Activated T-helper 2 cell treated with anti-CD3 and anti-CD28 coated beads, Interferon-gamma antibody, Interleukin-2, Interleukin-4, amounts not matched to agents 10 μg/mL and 5 μg/mL and 100 μg/mL, durations not matched to agents 14 hours and 24 hours and 36 hours (primary cell): ENCODE results near the gene SLC38A1. TPM values are rescaled to one million over a fixed set of nuclear protein-coding genes. Genes with fewer than 3 reads are reported as not detected.

Source experiments
- DNase-seq: peaks from one replicate; pipeline ENCODE4 v3.0.0; 2021; ENCODE audit warnings: low spot score
- H3K27ac Mint-ChIP-seq: one replicate; pipeline ENCODE4 v1.8.0; 2021; ENCODE audit warnings: mixed read lengths
- H3K27me3 Mint-ChIP-seq: one replicate; pipeline ENCODE4 v1.8.0; 2021; ENCODE audit warnings: low read depth, mixed read lengths
- H3K36me3 Mint-ChIP-seq: one replicate; pipeline ENCODE4 v1.8.0; 2021; ENCODE audit warnings: low read depth, mixed read lengths
- H3K4me1 Mint-ChIP-seq: one replicate; pipeline ENCODE4 v1.8.0; 2021; ENCODE audit warnings: low read depth, mixed read lengths
- H3K4me3 Mint-ChIP-seq: one replicate; pipeline ENCODE4 v1.8.0; 2021; ENCODE audit warnings: low read depth, mild to moderate bottlenecking, moderate library complexity, mixed read lengths
- H3K9me3 Mint-ChIP-seq: one replicate; pipeline ENCODE4 v1.8.0; 2021; ENCODE audit warnings: mixed read lengths
- intact Hi-C: fragments of 100-400 bp; cut with micrococcal nuclease; formaldehyde crosslinking; loops from one replicate; pipeline ENCODE4 v1.15.1; 2023
- total RNA-seq: library from RNA; stranded (reverse); gene quantifications from 2 replicates; pipeline ENCODE4 v1.2.3, GENCODE V29; 2022

Gene SLC38A1
- total RNA-seq, 1 donor from 2014 or later = 152 TPM

DNA sequence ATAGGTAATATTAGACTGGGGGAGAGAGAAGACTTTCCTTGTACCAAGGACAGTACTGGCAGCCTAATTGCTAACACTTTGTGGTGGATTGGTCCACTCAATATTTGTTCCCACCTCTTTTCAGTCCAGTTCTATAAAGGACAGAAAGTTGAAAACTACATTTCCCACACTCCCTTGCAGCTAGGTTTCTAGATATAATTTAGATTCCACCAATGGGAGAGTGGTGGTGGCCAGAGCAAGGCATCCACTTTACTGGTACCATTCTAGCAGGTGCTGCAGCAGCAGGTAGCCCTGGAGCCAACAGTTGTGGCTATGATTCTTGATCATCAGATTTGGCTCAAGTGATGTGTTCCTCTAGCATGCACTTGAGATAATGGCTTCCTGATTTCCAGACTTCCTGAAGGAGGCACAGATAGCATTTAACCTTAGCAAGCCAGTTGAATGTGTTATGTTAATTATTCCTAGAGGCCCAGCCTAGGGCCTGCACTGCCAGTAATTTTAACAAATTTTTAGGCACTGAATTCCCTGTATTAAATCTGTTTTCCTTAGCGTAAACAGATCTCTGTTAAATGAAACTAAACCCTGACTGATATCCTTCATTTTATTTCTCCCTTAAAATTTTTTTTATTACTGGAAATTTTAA is 24.4 kb downstream of the SLC38A1 start:
- Mint-ChIP-seq H3K27ac (no peak overlapping the region), H3K4me3 (no peak overlapping the region), H3K36me3 (peaks cover 95% of the 10 kb centered on the region), H3K4me1 (peaks cover 62% of the 10 kb centered on the region), H3K9me3 (peaks cover 27% of the 10 kb centered on the region), H3K27me3 (no peaks in the 10 kb centered on the region)
- intact Hi-C loops = loop anchor here (2.0 kb wide), 1 partner anchor 14 kb away; no protein-coding TSS in a partner anchor
- no peak for DNase-seq

DNA sequence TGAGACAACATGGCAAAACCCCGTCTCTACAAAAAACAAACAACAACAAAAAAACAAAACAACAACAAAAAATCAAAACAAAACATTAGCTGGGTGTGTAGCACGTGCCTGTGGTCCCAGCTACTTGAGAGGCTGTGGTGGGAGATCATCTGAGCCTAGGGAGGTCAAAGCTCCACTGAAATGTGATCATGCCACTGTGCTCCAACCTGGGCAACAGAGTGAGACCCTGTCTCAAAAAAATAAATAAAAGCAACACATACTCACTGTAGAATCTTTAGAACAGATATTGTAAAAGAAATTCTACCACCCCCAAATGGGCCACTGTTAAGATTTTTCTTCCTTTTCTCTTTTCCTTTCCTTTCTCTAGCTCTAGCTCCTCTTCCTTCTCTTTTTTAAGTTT is 26.3 kb downstream of the SLC38A1 start:
- Mint-ChIP-seq H3K27ac (no peak overlapping the region), H3K27me3 (no peaks in the 10 kb centered on the region), H3K36me3 (peaks cover 93% of the 10 kb centered on the region), H3K4me3 (no peak overlapping the region), H3K4me1 (peaks cover 54% of the 10 kb centered on the region), H3K9me3 (peaks cover 14% of the 10 kb centered on the region)
- DNase-seq = no peak
- intact Hi-C loops = no loop called here

GRCh38 chr12:46240436-46240835 is 28.4 kb downstream of the SLC38A1 start:
- intact Hi-C loops = no loop called here
- Mint-ChIP-seq H3K4me3 (no peak overlapping the region), H3K27ac (no peak overlapping the region), H3K4me1 (peaks cover 39% of the 10 kb centered on the region), H3K9me3 (peaks cover 8% of the 10 kb centered on the region), H3K36me3 (peaks cover 92% of the 10 kb centered on the region), H3K27me3 (no peaks in the 10 kb centered on the region)
- no peak for DNase-seq

- Mint-ChIP-seq H3K36me3 (peaks cover 91% of the 10 kb centered on the region), H3K27ac (no peak overlapping the region), H3K9me3 (peaks cover 5% of the 10 kb centered on the region), H3K4me1 (peaks cover 41% of the 10 kb centered on the region), H3K4me3 (no peak overlapping the region), H3K27me3 (no peaks in the 10 kb centered on the region)
- no peak for DNase-seq
- intact Hi-C loops = no loop called here
These were observed 30.0 kb downstream of the SLC38A1 start for GRCh38 chr12:46238821-46239220.

GRCh38 chr12:46237371-46238045 is 31.3 kb downstream of the SLC38A1 start:
- Mint-ChIP-seq H3K27me3 (no peaks in the 10 kb centered on the region), H3K4me3 (no peak overlapping the region), H3K9me3 (no peaks in the 10 kb centered on the region), H3K36me3 (peaks cover 87% of the 10 kb centered on the region), H3K4me1 (peaks cover 37% of the 10 kb centered on the region), H3K27ac (no peak overlapping the region)
- no peak for DNase-seq
- intact Hi-C loops = no loop called here

- peaks cover 86% of the 10 kb centered on the region for H3K36me3 Mint-ChIP-seq
These were observed 34.8 kb downstream of the SLC38A1 start for GRCh38 chr12:46234000-46234399.

GRCh38 chr12:46233423-46233822 is 35.4 kb downstream of the SLC38A1 start:
- Mint-ChIP-seq H3K36me3 (peaks cover 83% of the 10 kb centered on the region), H3K4me3 (no peak overlapping the region), H3K27me3 (no peaks in the 10 kb centered on the region), H3K27ac (no peak overlapping the region), H3K9me3 (no peaks in the 10 kb centered on the region), H3K4me1 (peaks cover 42% of the 10 kb centered on the region)
- no peak for DNase-seq
- intact Hi-C loops = no loop called here

More at GRCh38 chr12:46234000-46234399, 34.8 kb downstream of the SLC38A1 start:
- Mint-ChIP-seq H3K27ac (no peak overlapping the region), H3K9me3 (no peaks in the 10 kb centered on the region), H3K4me1 (peaks cover 47% of the 10 kb centered on the region), H3K4me3 (no peak overlapping the region), H3K27me3 (no peaks in the 10 kb centered on the region)
- intact Hi-C loops = no loop called here
- no peak for DNase-seq

- Mint-ChIP-seq H3K4me3 (no peak overlapping the region), H3K36me3 (peaks cover 85% of the 10 kb centered on the region), H3K9me3 (no peaks in the 10 kb centered on the region), H3K27ac (peak overlapping the region; percentile 42), H3K4me1 (peaks cover 47% of the 10 kb centered on the region), H3K27me3 (no peaks in the 10 kb centered on the region)
- intact Hi-C loops = loop anchor here (1.0 to 2.0 kb wide), 2 partner anchors 12 to 14 kb away; no protein-coding TSS in a partner anchor
- no peak for DNase-seq
These were observed 37.9 kb downstream of the SLC38A1 start for GRCh38 chr12:46230983-46231382.

- no peak overlapping the region for H3K4me3 Mint-ChIP-seq
- DNase-seq = no peak
- H3K36me3 Mint-ChIP-seq = peaks cover 84% of the 10 kb centered on the region
- intact Hi-C loops = loop anchor here (2.0 kb wide), 1 partner anchor 14 kb away; no protein-coding TSS in a partner anchor
- peaks cover 47% of the 10 kb centered on the region for H3K4me1 Mint-ChIP-seq
- H3K27ac Mint-ChIP-seq = peak overlapping the region; percentile 49
- H3K27me3 Mint-ChIP-seq = no peaks in the 10 kb centered on the region
- H3K9me3 Mint-ChIP-seq = no peaks in the 10 kb centered on the region
These were observed 38.5 kb downstream of the SLC38A1 start for GRCh38 chr12:46230306-46230705.

- Mint-ChIP-seq H3K4me3 (no peak overlapping the region), H3K36me3 (peaks cover 88% of the 10 kb centered on the region), H3K4me1 (peaks cover 55% of the 10 kb centered on the region), H3K9me3 (no peaks in the 10 kb centered on the region), H3K27me3 (no peaks in the 10 kb centered on the region), H3K27ac (no peak overlapping the region)
- intact Hi-C loops = no loop called here
- DNase-seq = no peak
These were observed 41.2 kb downstream of the SLC38A1 start for GRCh38 chr12:46227616-46228015.

GRCh38 chr12:46224386-46224785 is 44.5 kb downstream of the SLC38A1 start:
- Mint-ChIP-seq H3K27ac (peak overlapping the region; percentile 45), H3K9me3 (no peaks in the 10 kb centered on the region), H3K4me1 (peaks cover 68% of the 10 kb centered on the region), H3K27me3 (no peaks in the 10 kb centered on the region), H3K36me3 (peaks cover 84% of the 10 kb centered on the region), H3K4me3 (no peak overlapping the region)
- intact Hi-C loops = no loop called here
- no peak for DNase-seq

- Mint-ChIP-seq H3K36me3 (peaks cover 84% of the 10 kb centered on the region), H3K27me3 (no peaks in the 10 kb centered on the region), H3K27ac (peak overlapping the region; percentile 75), H3K4me3 (peak overlapping the region; percentile 15), H3K9me3 (no peaks in the 10 kb centered on the region), H3K4me1 (peaks cover 77% of the 10 kb centered on the region)
- DNase-seq = no peak
- intact Hi-C loops = no loop called here
These were observed 45.8 kb downstream of the SLC38A1 start for GRCh38 chr12:46223047-46223446.

GRCh38 chr12:46222636-46223035 is 46.2 kb downstream of the SLC38A1 start:
- no peak for DNase-seq
- peak overlapping the region; percentile 75 for H3K27ac Mint-ChIP-seq
- no peaks in the 10 kb centered on the region for H3K9me3 Mint-ChIP-seq
- no peaks in the 10 kb centered on the region for H3K27me3 Mint-ChIP-seq
- peaks cover 83% of the 10 kb centered on the region for H3K36me3 Mint-ChIP-seq
- H3K4me1 Mint-ChIP-seq = peaks cover 78% of the 10 kb centered on the region
- H3K4me3 Mint-ChIP-seq = peak overlapping the region; percentile 10
- intact Hi-C loops = no loop called here
